BLaER1 treated with 17β-estradiol and CSF1 and Interleukin-3, amounts not matched to agents 10 nM and 100 nM (cell line): ENCODE results near the gene ZNF669.
A peak's percentile ranks its signal among the peaks of the same experiment; 100 is the strongest.

Experiments
- H3K27ac ChIP-seq, 11 experiments: shearing (Covaris generic); formaldehyde crosslinking; 2 replicates each; pipeline ENCODE4 v1.8.1; 2022
- H3K27me3 ChIP-seq, 11 experiments: shearing (Covaris generic); formaldehyde crosslinking; 2 replicates each; pipeline ENCODE4 v1.8.1; 2022
- H3K36me3 ChIP-seq, 11 experiments: shearing (Covaris generic); formaldehyde crosslinking; 2 replicates each; pipeline ENCODE4 v1.8.1; 2022
- H3K4me1 ChIP-seq, 10 experiments: shearing (Covaris generic); formaldehyde crosslinking; 2 replicates each; pipeline ENCODE4 v1.8.1; 2022
- H3K4me2 ChIP-seq, 11 experiments: shearing (Covaris generic); formaldehyde crosslinking; 2 replicates each; pipeline ENCODE4 v1.8.1; 2022
- H3K4me3 ChIP-seq, 10 experiments: shearing (Covaris generic); formaldehyde crosslinking; 2 replicates each; pipeline ENCODE4 v1.8.1; 2022
- H3K9ac ChIP-seq, 11 experiments: shearing (Covaris generic); formaldehyde crosslinking; 2 replicates each; pipeline ENCODE4 v1.8.1; 2022
- H3K9me3 ChIP-seq, 11 experiments: shearing (Covaris generic); formaldehyde crosslinking; replicated peaks in 1 of 11; 2 replicates each; pipeline ENCODE4 v1.8.1; 2022
- H4K20me1 ChIP-seq, 11 experiments: shearing (Covaris generic); formaldehyde crosslinking; 2 replicates each; pipeline ENCODE4 v1.8.1; 2022
- Cebpa-rat ChIP-seq, 11 experiments: shearing (Covaris generic); IDR thresholded peaks; 2 replicates each; pipeline ENCODE4 v1.8.1; 2022

The ZNF669 gene

DNA sequence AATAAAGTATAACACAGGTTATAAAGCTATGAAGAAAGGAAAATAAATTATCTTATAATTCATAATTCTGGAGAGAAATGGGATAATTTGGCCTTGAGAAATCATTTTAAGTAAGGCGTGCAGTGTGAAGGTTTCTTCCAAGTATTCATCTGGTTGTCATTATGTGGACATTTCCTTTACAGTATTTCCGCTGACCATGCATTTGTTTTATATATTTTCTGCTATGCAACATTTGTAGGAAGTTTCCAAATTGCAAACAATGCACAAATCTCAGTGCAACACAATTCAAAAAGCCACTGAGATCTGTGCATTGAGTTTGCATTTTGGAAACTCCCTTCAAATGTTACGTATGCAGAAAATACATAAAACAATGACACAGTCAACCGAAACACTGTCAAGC lies 43.4 kb downstream of the ZNF669 start:
- no peak for TF ChIP-seq Cebpa-rat (IDR thresholded peaks at IDR 0.05)
- Histone ChIP-seq H4K20me1 (no peaks in the 10 kb centered on the region; a peak in 1 of 22 replicates), H3K9ac (no peak overlapping the region), H3K4me1 (peaks cover 0 to 19% (median 0%) of the 10 kb centered on the region in 10 experiments; a peak in 5 of 20 replicates), H3K27ac (peak overlapping the region in 3 of 11 experiments; percentile 43 to 72 (median 65); a peak in 4 of 22 replicates), H3K36me3 (peaks cover 59 to 98% (median 92%) of the 10 kb centered on the region in 11 experiments), H3K4me2 (peak overlapping the region in 2 of 11 experiments; percentile 50 to 58; a peak in 3 of 22 replicates), H3K27me3 (no peaks in the 10 kb centered on the region), H3K4me3 (peak overlapping the region in 1 of 10 experiments; percentile 21; a peak in 1 of 20 replicates), H3K9me3 (peaks cover 99 to 100% (median 100%) of the 10 kb centered on the region in 11 experiments)

GRCh38 chr1:247056071-247056470 lies 48.1 kb downstream of the ZNF669 start:
- H3K4me3 ChIP-seq, result 0 out of 20 replicates have a peak overlapping the region, but pooled peaks of 1 of the 10 experiments have one; percentile 33
- no peak overlapping the region for H3K4me2 ChIP-seq
- H3K27me3 ChIP-seq, result no peaks in the 10 kb centered on the region
- TF ChIP-seq Cebpa-rat (IDR thresholded peaks at IDR 0.05), result no peak
- peaks cover 99 to 100% (median 100%) of the 10 kb centered on the region in 11 experiments for H3K9me3 ChIP-seq
- H4K20me1 ChIP-seq, result no peaks in the 10 kb centered on the region
- H3K9ac ChIP-seq, result no peak overlapping the region
- no peak overlapping the region for H3K27ac ChIP-seq
- peaks cover 0 to 22% (median 5%) of the 10 kb centered on the region in 10 experiments; a peak in 13 of 20 replicates for H3K4me1 ChIP-seq
- peaks cover 61 to 98% (median 91%) of the 10 kb centered on the region in 11 experiments for H3K36me3 ChIP-seq

- Histone ChIP-seq H3K27me3 (no peaks in the 10 kb centered on the region), H3K36me3 (peaks cover 61 to 98% (median 90%) of the 10 kb centered on the region in 11 experiments), H3K9ac (no peak overlapping the region), H3K4me2 (peak overlapping the region in 6 of 11 experiments; percentile 0 to 26 (median 15); a peak in 7 of 22 replicates), H3K27ac (no peak overlapping the region), H3K4me1 (peaks cover 0 to 11% (median 5%) of the 10 kb centered on the region in 10 experiments; a peak in 12 of 20 replicates), H3K4me3 (peak overlapping the region in 7 of 10 experiments; percentile 5 to 45 (median 25); a peak in 6 of 20 replicates), H3K9me3 (peaks cover 99 to 100% (median 100%) of the 10 kb centered on the region in 11 experiments), H4K20me1 (no peaks in the 10 kb centered on the region)
- TF ChIP-seq Cebpa-rat (IDR thresholded peaks at IDR 0.05), result no peak
These were observed 49.2 kb downstream of the ZNF669 start for GRCh38 chr1:247054992-247055415.
